Keratinocyte (primary cell): ENCODE results near the gene DGKE. TPM values are rescaled to one million over a fixed set of nuclear protein-coding genes. Genes with fewer than 3 reads are reported as not detected.
A peak's percentile ranks its signal among the peaks of the same experiment; 100 is the strongest.

Experiments
- DNase-seq: peaks from one replicate; pipeline ENCODE4 v3.0.0-alpha.2; 2011; ENCODE audit warnings: low read depth, missing footprints, low spot score
- FAIRE-seq: peaks from 2 replicates; lab custom pipeline; 2011; peaks lifted over from hg19 to GRCh38; lab: Jason Lieb, UNC
- H2AFZ ChIP-seq: 2 replicates; pipeline ENCODE4 v1.6.0; 2012; ENCODE audit warnings: low read length, control low read depth, inconsistent platforms; ENCODE audit not compliant: control insufficient read depth
- H3K27ac ChIP-seq: 2 replicates; pipeline ENCODE4 v1.5.1; 2011; ENCODE audit warnings: low read length; ENCODE audit not compliant: control insufficient read depth, insufficient read depth
- H3K27me3 ChIP-seq: 3 replicates; pipeline ENCODE4 v1.6.0; 2011; ENCODE audit warnings: low read length; ENCODE audit not compliant: control insufficient read depth, insufficient read depth; ENCODE audit errors: extremely low read depth
- H3K36me3 ChIP-seq, 2 experiments: 2 replicates in 1 of 2; 3 replicates in 1 of 2; pipeline ENCODE4 v1.5.1; 2011; ENCODE audit warnings: low read length in 2 of 2, mild to moderate bottlenecking in 1 of 2; ENCODE audit not compliant: control insufficient read depth in 2 of 2, insufficient read depth in 2 of 2; ENCODE audit errors: extremely low read depth in 1 of 2
- H3K4me1 ChIP-seq: 3 replicates; pipeline ENCODE4 v1.5.1; 2011; ENCODE audit warnings: low read length; ENCODE audit not compliant: control insufficient read depth, insufficient read depth; ENCODE audit errors: extremely low read depth
- H3K4me2 ChIP-seq: 3 replicates; pipeline ENCODE4 v1.6.0; 2011; ENCODE audit warnings: low read depth, low read length; ENCODE audit not compliant: control insufficient read depth, insufficient read depth; ENCODE audit errors: extremely low read depth
- H3K4me3 ChIP-seq, 3 experiments: fragments of 200-600 bp in 1 of 3; sonication (generic) in 1 of 3; 2 replicates in 2 of 3; 3 replicates in 1 of 3; pipeline ENCODE4 v1.5.1; 2011 to 2016; ENCODE audit warnings: low read length in 3 of 3, mild to moderate bottlenecking in 3 of 3, control low read depth in 2 of 3, inconsistent platforms in 1 of 3, low read depth in 1 of 3, mixed read lengths in 1 of 3, mixed run types in 1 of 3, moderate library complexity in 1 of 3; ENCODE audit not compliant: control insufficient read depth in 2 of 3, insufficient read depth in 2 of 3; ENCODE audit errors: extremely low read depth in 1 of 3
- H3K79me2 ChIP-seq: 2 replicates; pipeline ENCODE4 v1.6.0; 2012; ENCODE audit warnings: low read length; ENCODE audit not compliant: control insufficient read depth, insufficient read depth
- H3K9ac ChIP-seq: 3 replicates; pipeline ENCODE4 v1.6.0; 2011; ENCODE audit warnings: low read length; ENCODE audit not compliant: control insufficient read depth, insufficient read depth; ENCODE audit errors: extremely low read depth
- H3K9me1 ChIP-seq: 3 replicates; pipeline ENCODE4 v1.6.0; 2011; ENCODE audit warnings: low read length; ENCODE audit not compliant: control insufficient read depth, insufficient read depth; ENCODE audit errors: extremely low read depth
- H3K9me3 ChIP-seq: 2 replicates; pipeline ENCODE4 v1.5.1; 2012; ENCODE audit warnings: low read depth, low read length; ENCODE audit not compliant: control insufficient read depth
- H4K20me1 ChIP-seq: 3 replicates; pipeline ENCODE4 v1.6.0; 2011; ENCODE audit warnings: low read length; ENCODE audit not compliant: control insufficient read depth, insufficient read depth; ENCODE audit errors: extremely low read depth
- CTCF ChIP-seq, 3 experiments: IDR thresholded peaks in 1 of 3; conservative IDR thresholded peaks in 1 of 3; optimal IDR thresholded peaks in 1 of 3; 2 replicates in 2 of 3; 3 replicates in 1 of 3; pipeline versions ENCODE3 to v1.5.1; 2011; ENCODE audit warnings: low read length in 3 of 3, mild to moderate bottlenecking in 3 of 3, moderate library complexity in 2 of 3, control low read depth in 1 of 3, inconsistent platforms in 1 of 3; ENCODE audit not compliant: insufficient read depth in 2 of 3; ENCODE audit errors: extremely low read depth in 1 of 3
- EZH2 ChIP-seq: IDR thresholded peaks from one replicate; pipeline ENCODE4 v1.6.1; 2012; ENCODE audit warnings: inconsistent platforms, mild to moderate bottlenecking, low read length, moderate library complexity
- dilution Hi-C: fragments of 300-500 bp; cut with MboI; formaldehyde crosslinking; loops from one replicate; pipeline ENCODE4 v1.7.0; 2020; ENCODE audit warnings: low sequenced_read_pairs; ENCODE audit not compliant: extremely low pct_ligation_motif_present
- polyA plus RNA-seq, 5 experiments: library from polyadenylated mRNA; depleted of rRNA in 3 of 5; stranded (reverse) in 3 of 5; stranded (forward) in 1 of 5; unstranded in 1 of 5; fragments of >200 nt; gene quantifications; 1 replicate in 1 of 5; 2 replicates in 3 of 5; 3 replicates in 1 of 5; pipeline versions ENCODE4 v1.2.1 to v1.2.3, GENCODE V29; 2011 to 2012; ENCODE audit warnings: missing spikeins in 2 of 5, low read depth in 1 of 5, low replicate concordance in 1 of 5

Gene DGKE
- polyA plus RNA-seq, 1 donor (not counting 4 experiments of a cell fraction or from before 2014, with no cell fraction given): 4.7 TPM

DNA sequence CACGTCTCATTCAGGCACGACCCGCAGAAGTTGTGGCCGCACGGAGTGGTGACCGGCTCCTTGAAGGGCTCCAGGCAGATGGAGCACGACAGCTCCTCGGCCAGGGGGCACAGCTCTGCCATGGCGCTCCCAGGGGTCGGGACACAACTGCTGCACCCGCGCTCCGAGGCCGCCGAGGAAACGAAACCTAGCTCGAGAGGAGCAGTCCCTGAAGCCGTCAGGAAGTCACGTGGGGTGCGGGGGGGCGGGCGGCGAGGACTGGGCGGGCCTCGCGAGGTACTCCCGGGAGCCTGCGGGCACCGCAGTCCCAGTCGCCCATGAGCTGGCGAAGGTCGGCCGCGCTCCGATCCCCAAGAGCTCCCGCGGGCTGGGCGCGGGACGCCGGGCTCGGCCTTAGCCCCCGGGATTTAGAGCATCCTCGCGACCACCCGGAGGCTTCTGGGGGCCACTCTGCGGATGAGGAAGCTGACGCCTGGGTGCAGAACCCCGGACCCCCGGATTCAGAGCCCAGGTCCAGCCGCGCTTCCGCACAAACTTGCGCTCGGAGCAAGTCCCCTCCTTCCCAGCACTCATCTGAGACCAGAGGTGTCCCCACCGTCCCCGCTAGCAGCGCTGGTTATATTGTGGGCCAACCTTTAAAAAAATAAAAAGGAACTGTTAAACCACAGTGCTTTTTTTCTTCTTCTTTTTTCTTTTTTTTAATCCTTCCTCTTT lies 80.1 kb downstream of the DGKE start, which contains the start of gene TRIM25:
TSS of gene TRIM25 (minus strand) at position 183 of the 714 bp plus-strand sequence. CDS start at position 122, 61 bp downstream.
- H3K79me2 ChIP-seq: peaks cover 47% of the 10 kb centered on the region
- peak within 1 kb of the TSS; percentile 97 for H3K9ac ChIP-seq
- no peaks in the 10 kb centered on the region for H3K9me1 ChIP-seq
- DNase-seq: no peak
- H4K20me1 ChIP-seq: no peaks in the 10 kb centered on the region
- no peak for TF ChIP-seq CTCF (optimal IDR thresholded peaks at IDR 0.05 in 1 of 3, IDR thresholded peaks at IDR 0.05 in 1 of 3, conservative IDR thresholded peaks at IDR 0.05 in 1 of 3; ENCODE audit: extremely low read depth in 1 of 3, insufficient read depth in 2 of 3, low read length in 3 of 3)
- peak within 1 kb of the TSS; percentile 93 for H3K27ac ChIP-seq
- H3K4me2 ChIP-seq: peak within 1 kb of the TSS; percentile 97
- dilution Hi-C loops: no loop called here
- peak within 1 kb of the TSS; percentile 92 for H2AFZ ChIP-seq
- H3K9me3 ChIP-seq: no peaks in the 10 kb centered on the region
- H3K36me3 ChIP-seq: peaks cover 0 to 17% of the 10 kb centered on the region in 2 experiments
- no peak for FAIRE-seq
- peaks cover 30% of the 10 kb centered on the region for H3K4me1 ChIP-seq
- H3K27me3 ChIP-seq: no peaks in the 10 kb centered on the region
- peak within 1 kb of the TSS; percentile 85 to 97 (median 93) for H3K4me3 ChIP-seq

DNA sequence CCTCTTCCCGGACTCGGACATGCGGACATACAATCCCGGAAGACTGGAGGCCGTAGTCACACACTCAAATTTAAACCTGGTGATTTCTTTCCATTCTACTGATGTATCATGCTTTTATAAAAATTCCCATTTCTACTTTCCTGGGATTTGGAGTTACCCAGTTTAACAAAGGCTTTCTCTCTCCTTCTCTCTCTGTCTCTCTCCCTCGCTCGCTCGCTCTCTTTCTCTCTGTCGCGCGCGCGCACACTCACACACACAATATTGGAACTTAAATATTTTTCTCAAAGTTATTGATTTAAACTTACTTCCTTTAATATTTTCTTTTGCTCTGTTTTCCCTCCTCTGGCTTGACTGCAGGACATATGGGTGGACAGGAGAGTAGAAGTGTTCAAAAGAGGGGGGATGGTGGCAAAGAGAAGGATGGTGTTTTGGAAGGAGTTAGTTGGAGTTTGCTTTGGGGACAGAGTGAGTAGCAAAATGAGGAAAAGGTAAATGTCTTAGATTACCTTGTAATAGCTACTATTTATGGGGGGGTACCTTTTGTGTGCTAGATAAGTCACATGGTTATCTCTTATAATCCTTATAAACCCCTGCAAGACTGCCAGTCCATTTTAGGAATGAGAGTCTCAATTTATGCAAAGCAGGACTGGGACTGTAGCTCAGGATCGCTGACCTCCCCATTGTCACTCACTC lies 80.8 kb downstream of the DGKE start:
- TF ChIP-seq CTCF (optimal IDR thresholded peaks at IDR 0.05 in 1 of 3, IDR thresholded peaks at IDR 0.05 in 1 of 3, conservative IDR thresholded peaks at IDR 0.05 in 1 of 3; ENCODE audit: extremely low read depth in 1 of 3, insufficient read depth in 2 of 3, low read length in 3 of 3) (no peak), EZH2 (no peak)
- H4K20me1 ChIP-seq: no peaks in the 10 kb centered on the region
- no peak overlapping the region for H2AFZ ChIP-seq
- peak overlapping the region; percentile 86 for H3K4me2 ChIP-seq
- FAIRE-seq: no peak
- peak overlapping the region; percentile 97 for H3K9ac ChIP-seq
- H3K4me1 ChIP-seq: peaks cover 27% of the 10 kb centered on the region
- H3K79me2 ChIP-seq: peaks cover 43% of the 10 kb centered on the region
- no peaks in the 10 kb centered on the region for H3K27me3 ChIP-seq
- H3K27ac ChIP-seq: peak overlapping the region; percentile 93
- dilution Hi-C loops: no loop called here
- peaks cover 0 to 15% of the 10 kb centered on the region in 2 experiments for H3K36me3 ChIP-seq
- peak overlapping the region; percentile 85 to 97 (median 93) for H3K4me3 ChIP-seq
- no peaks in the 10 kb centered on the region for H3K9me1 ChIP-seq
- H3K9me3 ChIP-seq: no peaks in the 10 kb centered on the region
- DNase-seq: no peak
